Measurements from ENCODE around the gene JAML. TPM values are rescaled to one million over a fixed set of nuclear protein-coding genes. Genes with fewer than 3 reads are reported as not detected.

The JAML gene
- total RNA-seq, 1 experiment from 2014 or later: 0.30 TPM

DNA sequence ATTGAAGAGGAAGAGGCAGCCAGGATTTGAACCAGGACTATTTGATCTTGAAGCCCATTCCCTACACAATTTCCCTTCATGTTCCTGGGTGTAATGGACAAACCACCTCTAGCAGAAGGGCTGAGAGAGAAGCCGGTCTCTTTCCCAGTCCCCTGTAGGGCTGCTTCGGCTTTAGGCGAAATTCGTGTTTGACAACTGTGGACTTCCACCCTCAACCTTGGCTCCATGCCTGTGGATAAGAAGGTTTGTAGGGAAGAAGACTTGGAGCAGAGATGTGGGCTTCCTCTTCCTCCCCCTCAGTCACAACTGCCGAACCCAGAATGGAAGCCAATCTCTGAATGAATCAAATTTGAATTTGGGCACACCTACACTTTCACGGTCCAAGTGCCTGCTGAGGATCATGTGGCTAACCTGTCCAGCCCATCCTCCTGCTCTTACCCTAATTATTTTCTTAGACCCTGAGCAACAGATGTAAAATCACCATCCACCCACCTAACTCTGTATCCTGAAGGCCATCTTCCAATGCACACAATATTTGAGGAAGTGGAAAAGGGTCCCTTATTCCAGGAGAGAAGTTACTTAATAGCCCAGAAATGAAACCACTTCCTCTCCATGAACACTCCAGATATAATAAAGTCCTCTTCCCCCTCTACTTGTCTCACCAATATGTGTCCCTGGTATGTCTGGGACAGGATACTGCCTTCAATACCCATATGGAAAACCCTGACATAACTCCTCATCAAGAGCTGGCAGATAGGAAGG lies 38.3 kb downstream of the JAML start:
- DNase-seq (ENCODE audit: low read depth, low spot score) (no peak), ATAC-seq (no peak)
- TF ChIP-seq, protein P1, sequence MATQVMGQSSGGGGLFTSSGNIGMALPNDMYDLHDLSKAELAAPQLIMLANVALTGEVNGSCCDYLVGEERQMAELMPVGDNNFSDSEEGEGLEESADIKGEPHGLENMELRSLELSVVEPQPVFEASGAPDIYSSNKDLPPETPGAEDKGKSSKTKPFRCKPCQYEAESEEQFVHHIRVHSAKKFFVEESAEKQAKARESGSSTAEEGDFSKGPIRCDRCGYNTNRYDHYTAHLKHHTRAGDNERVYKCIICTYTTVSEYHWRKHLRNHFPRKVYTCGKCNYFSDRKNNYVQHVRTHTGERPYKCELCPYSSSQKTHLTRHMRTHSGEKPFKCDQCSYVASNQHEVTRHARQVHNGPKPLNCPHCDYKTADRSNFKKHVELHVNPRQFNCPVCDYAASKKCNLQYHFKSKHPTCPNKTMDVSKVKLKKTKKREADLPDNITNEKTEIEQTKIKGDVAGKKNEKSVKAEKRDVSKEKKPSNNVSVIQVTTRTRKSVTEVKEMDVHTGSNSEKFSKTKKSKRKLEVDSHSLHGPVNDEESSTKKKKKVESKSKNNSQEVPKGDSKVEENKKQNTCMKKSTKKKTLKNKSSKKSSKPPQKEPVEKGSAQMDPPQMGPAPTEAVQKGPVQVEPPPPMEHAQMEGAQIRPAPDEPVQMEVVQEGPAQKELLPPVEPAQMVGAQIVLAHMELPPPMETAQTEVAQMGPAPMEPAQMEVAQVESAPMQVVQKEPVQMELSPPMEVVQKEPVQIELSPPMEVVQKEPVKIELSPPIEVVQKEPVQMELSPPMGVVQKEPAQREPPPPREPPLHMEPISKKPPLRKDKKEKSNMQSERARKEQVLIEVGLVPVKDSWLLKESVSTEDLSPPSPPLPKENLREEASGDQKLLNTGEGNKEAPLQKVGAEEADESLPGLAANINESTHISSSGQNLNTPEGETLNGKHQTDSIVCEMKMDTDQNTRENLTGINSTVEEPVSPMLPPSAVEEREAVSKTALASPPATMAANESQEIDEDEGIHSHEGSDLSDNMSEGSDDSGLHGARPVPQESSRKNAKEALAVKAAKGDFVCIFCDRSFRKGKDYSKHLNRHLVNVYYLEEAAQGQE (IDR thresholded peaks at IDR 0.05; ENCODE audit: low read depth): no peak
- TF ChIP-seq CBX3 (IDR thresholded peaks at IDR 0.05; ENCODE audit: low read depth): no peak
- TF ChIP-seq RAD21 (IDR thresholded peaks at IDR 0.05; ENCODE audit: low read depth): no peak
- TF ChIP-seq, protein P2, sequence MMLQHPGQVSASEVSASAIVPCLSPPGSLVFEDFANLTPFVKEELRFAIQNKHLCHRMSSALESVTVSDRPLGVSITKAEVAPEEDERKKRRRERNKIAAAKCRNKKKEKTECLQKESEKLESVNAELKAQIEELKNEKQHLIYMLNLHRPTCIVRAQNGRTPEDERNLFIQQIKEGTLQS (IDR thresholded peaks at IDR 0.05): no peak
- no peak for TF ChIP-seq SIN3A (IDR thresholded peaks at IDR 0.05; ENCODE audit: low read depth)
- TF ChIP-seq ZNF274 (IDR thresholded peaks at IDR 0.05; ENCODE audit: low read depth, low read length): no peak
- no peak for TF ChIP-seq EZH2phosphoT487 (IDR thresholded peaks at IDR 0.05; ENCODE audit: borderline replicate concordance)
- no peak for TF ChIP-seq EZH2 (IDR thresholded peaks at IDR 0.05)
- H3K4me2 ChIP-seq (ENCODE audit: low read length): no peak overlapping the region
- H4K20me1 ChIP-seq (ENCODE audit: insufficient read depth): no peaks in the 10 kb centered on the region
- no peak overlapping the region for H3K9ac ChIP-seq (ENCODE audit: low read length)
- ChIA-PET POLR2A (no interaction called here), RAD21 (ENCODE audit: low non-redundant PET in 1 of 2, low total read pairs in 2 of 2, uncharacterized antibody in 2 of 2, unreplicated experiment in 2 of 2) (no interaction called here), CTCF (no interaction called here)
- no peaks in the 10 kb centered on the region for H3K36me3 ChIP-seq (ENCODE audit: control insufficient read depth in 1 of 2, insufficient read depth in 2 of 2, low read length in 2 of 2)
- no peak overlapping the region for H3K4me3 ChIP-seq (replicated peaks in 1 of 2; ENCODE audit: low read depth in 1 of 2, low read length in 2 of 2)
- H3K9me2 ChIP-seq (ENCODE audit: insufficient read depth): no peaks in the 10 kb centered on the region
- no TSS peak for BruUV-seq (replicated peaks)
- no peaks in the 10 kb centered on the region for H3K79me2 ChIP-seq (ENCODE audit: insufficient read depth, low read length)
- no peak overlapping the region for H3K27ac ChIP-seq (ENCODE audit: low read depth, low read length)
- no peaks in the 10 kb centered on the region for H3K4me1 ChIP-seq (ENCODE audit: control insufficient read depth in 1 of 2, insufficient read depth in 2 of 2, low read length in 2 of 2)
- H2AFZ ChIP-seq (ENCODE audit: low read depth, low read length, poor library complexity, severe bottlenecking): no peak overlapping the region
- H3K27me3 ChIP-seq (ENCODE audit: insufficient read depth, low read length): no peaks in the 10 kb centered on the region
- intact Hi-C loops (cut with micrococcal nuclease): no loop called here
- H3K9me3 ChIP-seq (ENCODE audit: control insufficient read depth in 1 of 2, insufficient read depth in 1 of 2, low read depth in 1 of 2, low read length in 2 of 2): no peaks in the 10 kb centered on the region
